ENCODE measurements around the gene TBX4.

Gene TBX4

GRCh38 chr17:61469474-61469873 is 17.3 kb downstream of the TBX4 start:
- H3K9me3 ChIP-seq (ENCODE audit: severe bottlenecking) = no peaks in the 10 kb centered on the region
- no peaks in the 10 kb centered on the region; the same call in 1 of the 2 replicates for H3K36me3 ChIP-seq
- no peaks in the 10 kb centered on the region for H3K27me3 ChIP-seq (ENCODE audit: insufficient read depth, low read depth, severe bottlenecking)
- DNase-seq = no peak
- no peak overlapping the region for H3K4me3 ChIP-seq (ENCODE audit: low read depth, low read length)
- TF ChIP-seq CTCF (IDR thresholded peaks at IDR 0.05; ENCODE audit: low read depth, low read length) = no peak
- no peak overlapping the region for H3K27ac ChIP-seq

GRCh38 chr17:61469949-61470348 is 17.7 kb downstream of the TBX4 start:
- TF ChIP-seq CTCF (IDR thresholded peaks at IDR 0.05; ENCODE audit: low read depth, low read length) = no peak
- Histone ChIP-seq H3K27me3 (ENCODE audit: insufficient read depth, low read depth, severe bottlenecking) (no peaks in the 10 kb centered on the region), H3K9me3 (ENCODE audit: severe bottlenecking) (no peaks in the 10 kb centered on the region), H3K27ac (no peak overlapping the region), H3K36me3 (no peaks in the 10 kb centered on the region; the same call in 1 of the 2 replicates), H3K4me3 (ENCODE audit: low read depth, low read length) (no peak overlapping the region)
- no peak for DNase-seq

- DNase-seq = no peak
- Histone ChIP-seq H3K27ac (no peak overlapping the region), H3K9me3 (ENCODE audit: severe bottlenecking) (no peaks in the 10 kb centered on the region), H3K4me3 (ENCODE audit: low read depth, low read length) (no peak overlapping the region), H3K27me3 (ENCODE audit: insufficient read depth, low read depth, severe bottlenecking) (no peaks in the 10 kb centered on the region), H3K36me3 (no peaks in the 10 kb centered on the region; the same call in 1 of the 2 replicates)
- no peak for TF ChIP-seq CTCF (IDR thresholded peaks at IDR 0.05; ENCODE audit: low read depth, low read length)
Measured at GRCh38 chr17:61470530-61471136, 18.4 kb downstream of the TBX4 start.

DNA sequence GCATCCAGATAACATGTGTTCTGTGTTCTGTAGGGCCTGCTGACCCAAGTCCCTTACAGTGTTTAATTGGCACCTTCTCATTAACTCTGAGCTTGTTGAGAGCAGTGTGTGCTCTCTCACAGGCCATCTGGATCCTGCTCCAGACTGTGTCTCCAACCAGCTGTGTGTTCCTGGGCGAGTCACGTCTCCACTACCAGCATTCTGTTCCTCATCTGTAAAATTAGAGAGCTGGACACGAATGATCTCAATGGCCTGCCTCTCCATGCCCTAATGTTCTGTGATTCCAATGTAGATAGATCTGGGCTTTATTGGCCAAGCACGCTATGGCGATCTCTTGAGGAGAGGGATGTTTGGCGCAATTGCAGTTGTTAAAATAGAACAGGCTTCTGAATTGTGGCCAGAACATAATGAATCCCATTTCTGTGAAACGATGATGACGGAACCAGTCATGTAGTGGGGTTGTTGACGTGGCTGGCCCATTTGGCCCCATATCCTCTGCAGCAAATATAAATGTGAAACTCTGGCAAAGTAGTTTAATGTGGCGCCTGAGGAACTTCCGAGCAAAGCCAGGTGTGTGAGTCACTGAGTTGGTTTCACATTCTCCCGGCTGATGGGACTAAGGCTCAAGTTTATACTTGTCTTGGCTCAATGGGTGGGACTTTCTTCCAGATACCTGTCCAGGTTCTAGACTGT is 22.2 kb downstream of the TBX4 start:
- Histone ChIP-seq H3K27me3 (ENCODE audit: insufficient read depth, low read depth, severe bottlenecking) (no peaks in the 10 kb centered on the region), H3K27ac (no peak overlapping the region), H3K4me3 (ENCODE audit: low read depth, low read length) (no peak overlapping the region), H3K9me3 (ENCODE audit: severe bottlenecking) (no peaks in the 10 kb centered on the region), H3K36me3 (no peaks in the 10 kb centered on the region; the same call in 1 of the 2 replicates)
- DNase-seq = no peak
- TF ChIP-seq CTCF (IDR thresholded peaks at IDR 0.05; ENCODE audit: low read depth, low read length) = no peak

- Histone ChIP-seq H3K36me3 (no peaks in the 10 kb centered on the region; the same call in 1 of the 2 replicates), H3K27ac (no peak overlapping the region), H3K27me3 (ENCODE audit: insufficient read depth, low read depth, severe bottlenecking) (no peaks in the 10 kb centered on the region), H3K4me3 (ENCODE audit: low read depth, low read length) (no peak overlapping the region), H3K9me3 (ENCODE audit: severe bottlenecking) (no peaks in the 10 kb centered on the region)
- TF ChIP-seq CTCF (IDR thresholded peaks at IDR 0.05; ENCODE audit: low read depth, low read length) = no peak
- no peak for DNase-seq
Measured at GRCh38 chr17:61474934-61475333, 22.7 kb downstream of the TBX4 start.

Measured in WERI-Rb-1 (cell line).